Measurements from ENCODE around the gene SRD5A3.

GRCh38 chr4:55358668-55359067 lies 12.6 kb downstream of the SRD5A3 start:
- TF ChIP-seq, protein P1, sequence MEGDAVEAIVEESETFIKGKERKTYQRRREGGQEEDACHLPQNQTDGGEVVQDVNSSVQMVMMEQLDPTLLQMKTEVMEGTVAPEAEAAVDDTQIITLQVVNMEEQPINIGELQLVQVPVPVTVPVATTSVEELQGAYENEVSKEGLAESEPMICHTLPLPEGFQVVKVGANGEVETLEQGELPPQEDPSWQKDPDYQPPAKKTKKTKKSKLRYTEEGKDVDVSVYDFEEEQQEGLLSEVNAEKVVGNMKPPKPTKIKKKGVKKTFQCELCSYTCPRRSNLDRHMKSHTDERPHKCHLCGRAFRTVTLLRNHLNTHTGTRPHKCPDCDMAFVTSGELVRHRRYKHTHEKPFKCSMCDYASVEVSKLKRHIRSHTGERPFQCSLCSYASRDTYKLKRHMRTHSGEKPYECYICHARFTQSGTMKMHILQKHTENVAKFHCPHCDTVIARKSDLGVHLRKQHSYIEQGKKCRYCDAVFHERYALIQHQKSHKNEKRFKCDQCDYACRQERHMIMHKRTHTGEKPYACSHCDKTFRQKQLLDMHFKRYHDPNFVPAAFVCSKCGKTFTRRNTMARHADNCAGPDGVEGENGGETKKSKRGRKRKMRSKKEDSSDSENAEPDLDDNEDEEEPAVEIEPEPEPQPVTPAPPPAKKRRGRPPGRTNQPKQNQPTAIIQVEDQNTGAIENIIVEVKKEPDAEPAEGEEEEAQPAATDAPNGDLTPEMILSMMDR (IDR thresholded peaks at IDR 0.05) = no peak
- TF ChIP-seq POLR2A (IDR thresholded peaks at IDR 0.05) (no peak), POLR2AphosphoS5 (IDR thresholded peaks at IDR 0.05) (peak in 1 of 3 donors; percentile 73)

Data from stomach (tissue), 4 donors.